RCC 7860 (cell line): ENCODE data around the gene TRIM59.

ENCODE experiments used
- DNase-seq: peaks from one replicate; pipeline ENCODE4 v3.0.0-alpha.2; 2015; ENCODE audit warnings: low spot score
- FAIRE-seq: peaks from 2 replicates; lab custom pipeline; 2012; peaks lifted over from hg19 to GRCh38; lab: Jason Lieb, UNC

The TRIM59 gene, protein sequence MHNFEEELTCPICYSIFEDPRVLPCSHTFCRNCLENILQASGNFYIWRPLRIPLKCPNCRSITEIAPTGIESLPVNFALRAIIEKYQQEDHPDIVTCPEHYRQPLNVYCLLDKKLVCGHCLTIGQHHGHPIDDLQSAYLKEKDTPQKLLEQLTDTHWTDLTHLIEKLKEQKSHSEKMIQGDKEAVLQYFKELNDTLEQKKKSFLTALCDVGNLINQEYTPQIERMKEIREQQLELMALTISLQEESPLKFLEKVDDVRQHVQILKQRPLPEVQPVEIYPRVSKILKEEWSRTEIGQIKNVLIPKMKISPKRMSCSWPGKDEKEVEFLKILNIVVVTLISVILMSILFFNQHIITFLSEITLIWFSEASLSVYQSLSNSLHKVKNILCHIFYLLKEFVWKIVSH

DNA sequence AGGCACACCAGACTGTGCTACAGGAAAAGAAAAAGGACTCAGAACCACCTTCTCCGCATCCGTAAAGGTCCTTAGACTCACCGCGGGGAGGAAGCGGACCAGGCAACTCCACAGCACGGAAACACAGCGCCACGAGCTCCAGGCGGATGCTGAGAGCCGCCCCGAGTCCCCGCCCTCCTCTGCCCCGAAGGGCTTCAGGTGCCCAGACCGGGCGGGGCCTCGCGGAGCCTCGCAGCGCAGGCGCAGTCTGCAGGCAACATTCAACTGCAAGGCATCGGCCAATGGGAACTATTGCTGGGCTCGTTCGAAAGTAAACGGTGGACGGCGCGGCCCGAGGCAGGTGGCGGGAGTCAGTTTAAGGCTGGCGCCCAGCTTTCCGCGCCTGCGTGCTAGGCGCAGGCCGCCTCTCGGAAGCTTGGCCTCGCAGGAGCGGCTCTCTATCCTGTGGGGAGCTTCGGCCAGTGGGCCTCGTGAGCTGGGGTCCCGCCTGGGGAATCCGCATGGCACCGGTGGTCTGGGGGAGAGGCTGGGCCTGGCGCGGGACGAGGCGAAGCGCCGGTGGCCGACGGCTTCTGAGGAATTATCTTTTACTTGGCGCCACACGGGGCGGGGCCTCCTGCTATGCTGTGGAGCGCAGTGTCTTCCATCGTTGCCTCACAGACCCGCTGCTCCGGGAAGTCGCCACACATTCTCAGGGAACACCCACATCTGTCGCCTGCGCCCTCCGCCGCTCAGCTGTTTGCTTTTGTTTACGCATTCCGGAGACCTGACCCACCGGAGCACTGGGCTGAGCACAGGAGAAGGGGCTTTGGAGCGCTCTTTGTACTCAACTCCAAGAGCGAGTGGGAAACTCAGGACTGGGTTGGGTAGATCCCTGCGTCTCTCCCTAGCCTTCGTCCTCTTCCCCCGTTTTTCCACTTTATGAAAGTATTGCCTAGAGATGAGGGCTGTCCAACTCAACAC lies at the start of gene TRIM59:
TSS of gene TRIM59 (minus strand) at position 151 of the 963 bp plus-strand sequence. CDS start 10,603 bp downstream, outside the sequence.
- peak; percentile 93 for DNase-seq
- FAIRE-seq, result peak; percentile 60

DNA sequence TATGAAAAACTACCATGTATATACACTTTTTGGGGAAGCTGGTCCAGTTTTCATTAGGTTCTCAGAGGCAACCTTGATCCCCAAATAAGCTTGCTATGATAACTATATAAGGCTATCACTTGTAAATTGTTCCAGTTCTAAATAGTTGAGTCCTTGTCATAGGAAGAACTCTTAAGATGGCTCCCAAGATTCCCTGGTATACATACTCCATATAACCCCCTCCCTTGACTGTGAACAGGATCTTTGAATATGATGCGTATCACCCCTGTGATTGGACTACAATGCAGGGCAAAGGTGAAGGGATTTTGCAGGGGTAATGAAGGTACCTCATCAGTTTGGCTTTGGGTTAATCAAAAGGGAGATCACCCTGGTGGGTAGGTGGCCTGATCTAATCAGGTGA lies 48.6 kb upstream of the TRIM59 start:
- FAIRE-seq (no peak), DNase-seq (no peak)

DNA sequence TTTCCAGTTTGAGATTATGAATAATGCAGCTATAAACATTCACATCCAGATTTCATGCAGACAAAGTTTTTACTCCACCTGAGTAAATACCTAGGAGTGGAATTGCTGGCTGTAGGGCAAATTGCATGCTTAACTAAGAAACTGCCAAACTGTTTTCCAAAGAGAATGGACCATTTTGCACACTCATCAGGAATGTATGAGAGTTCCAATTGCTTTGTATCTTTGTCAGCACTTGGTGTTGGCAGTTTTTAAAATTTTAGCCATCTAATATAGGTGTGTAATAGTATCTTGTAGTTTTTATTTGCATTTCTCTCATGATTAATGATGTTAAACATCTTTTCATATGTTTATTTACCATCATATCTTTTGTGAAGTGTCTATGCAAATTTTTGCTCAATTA lies 40.6 kb upstream of the TRIM59 start:
- no peak for FAIRE-seq
- DNase-seq, result no peak

DNA sequence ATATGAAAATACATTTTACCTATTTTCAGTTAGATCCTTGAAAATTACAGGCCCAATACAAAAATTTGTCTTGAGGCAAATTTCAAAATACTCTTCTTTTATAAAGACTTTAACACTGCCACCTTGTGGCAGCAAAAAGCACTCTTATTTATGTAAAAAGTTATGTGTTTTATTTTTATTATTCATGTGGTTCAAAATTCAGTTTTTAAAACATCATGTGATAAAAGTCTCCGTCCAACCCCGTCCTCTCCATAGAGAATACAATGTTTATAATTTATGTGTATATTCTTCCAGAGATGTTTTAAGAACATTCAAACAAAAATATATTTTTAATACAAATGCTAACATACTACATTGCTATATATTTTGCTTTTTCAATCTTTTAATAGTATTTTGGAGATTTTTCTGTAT lies 36.9 kb upstream of the TRIM59 start:
- peak; percentile 91 for FAIRE-seq
- peak; percentile 27 for DNase-seq

DNA sequence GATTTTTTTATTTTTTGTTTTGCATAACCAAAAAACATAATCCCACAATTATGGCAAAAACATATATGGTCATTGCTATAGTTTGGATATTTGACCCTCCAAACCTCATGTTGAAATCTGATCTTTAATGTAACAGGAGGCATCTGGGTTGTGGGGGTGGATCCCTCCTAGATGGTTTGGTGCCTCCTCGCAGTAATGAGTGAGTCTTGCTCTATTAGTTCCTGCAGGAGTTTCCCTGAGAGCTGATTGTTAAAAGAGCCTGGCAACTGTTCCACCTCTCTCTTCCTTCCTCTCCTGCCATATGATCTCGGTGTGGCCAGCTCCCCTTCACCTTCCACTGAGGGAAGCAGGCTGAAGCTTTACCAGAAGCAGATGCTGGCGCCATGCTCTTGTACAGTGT lies 33.2 kb upstream of the TRIM59 start:
- DNase-seq (no peak), FAIRE-seq (no peak)

DNA sequence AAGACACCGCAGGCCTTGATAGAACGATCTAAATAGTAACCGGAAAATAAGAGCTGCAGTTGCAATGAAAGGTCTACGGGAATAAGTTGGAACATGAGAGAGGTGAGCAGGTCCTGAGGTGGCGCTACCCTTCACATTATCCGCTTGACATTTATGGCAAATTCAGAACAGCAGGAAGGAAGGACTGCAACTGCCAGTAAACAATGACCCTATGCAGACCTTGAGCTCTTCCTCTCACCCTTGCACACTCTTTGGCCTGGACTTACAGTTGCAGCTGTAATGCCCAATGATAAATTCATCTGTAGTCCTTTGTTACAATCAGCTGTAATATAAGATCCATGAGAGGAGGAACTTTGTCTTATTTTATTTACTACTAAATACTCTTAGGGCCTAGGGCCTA lies 32.3 kb upstream of the TRIM59 start:
- FAIRE-seq, result no peak

DNA sequence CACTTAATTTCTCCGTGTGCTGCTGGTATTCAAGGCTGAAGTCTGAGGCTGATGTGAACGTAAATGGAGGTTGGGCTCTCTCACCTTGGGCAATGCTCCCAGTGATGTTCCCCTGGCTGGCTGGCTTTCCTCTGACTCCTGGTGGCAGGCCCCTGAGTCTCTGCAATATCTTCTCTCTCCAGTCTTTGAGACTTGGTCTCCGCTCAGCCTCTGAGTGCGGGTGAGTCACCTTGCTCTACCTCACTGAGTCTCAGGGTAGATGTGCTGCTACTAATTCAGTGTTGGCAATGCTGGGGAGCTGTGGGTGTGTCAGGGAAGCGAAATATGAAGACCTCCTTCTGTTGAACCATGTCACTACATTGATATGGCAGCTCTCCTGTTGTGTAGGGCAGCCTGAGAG lies 31.3 kb upstream of the TRIM59 start:
- no peak for FAIRE-seq
- DNase-seq, result peak; percentile 21

More for the DNA sequence above, 32.3 kb upstream of the TRIM59 start:
- no peak for DNase-seq

DNA sequence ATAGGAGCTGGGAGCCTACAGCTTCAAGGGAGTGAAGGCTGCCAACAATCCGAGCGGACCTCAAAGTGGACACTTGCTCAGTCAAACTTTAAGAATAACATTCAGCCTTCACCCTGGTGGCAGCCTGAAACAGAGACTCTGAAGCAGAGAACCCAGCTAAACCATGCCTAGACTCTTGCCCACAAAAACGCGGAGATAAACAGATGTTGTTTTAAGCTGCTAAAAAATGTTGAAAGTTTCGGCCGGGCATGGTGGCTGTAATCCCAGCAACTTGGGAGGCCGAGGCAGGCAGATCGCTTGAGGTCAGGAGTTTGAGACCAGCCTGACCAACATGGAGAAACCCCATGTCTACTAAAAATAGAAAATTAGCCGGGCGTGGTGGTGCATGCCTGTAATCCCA lies 29.8 kb upstream of the TRIM59 start:
- no peak for FAIRE-seq

DNA sequence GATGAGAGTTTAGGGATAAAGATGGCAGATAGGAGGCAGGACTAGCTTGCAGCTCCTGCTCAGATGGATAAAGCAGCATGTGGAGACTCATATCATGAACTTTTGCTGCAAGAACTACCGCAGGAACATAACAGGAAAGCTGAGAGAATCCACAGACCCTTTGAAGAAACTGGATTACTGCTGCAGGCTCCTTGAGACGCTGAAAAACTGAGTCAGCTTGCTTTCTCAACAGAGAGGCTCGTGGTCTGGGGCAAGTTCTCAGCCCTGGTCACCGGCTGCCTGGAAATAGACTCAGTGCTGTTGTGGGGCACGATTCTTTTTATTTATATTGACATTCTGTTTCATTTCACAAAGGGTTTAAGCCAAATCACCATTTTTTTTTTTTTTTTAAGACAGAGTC lies 28.8 kb upstream of the TRIM59 start:
- DNase-seq, result no peak
- FAIRE-seq, result no peak

More for the DNA sequence above, 29.8 kb upstream of the TRIM59 start:
- DNase-seq, result no peak

DNA sequence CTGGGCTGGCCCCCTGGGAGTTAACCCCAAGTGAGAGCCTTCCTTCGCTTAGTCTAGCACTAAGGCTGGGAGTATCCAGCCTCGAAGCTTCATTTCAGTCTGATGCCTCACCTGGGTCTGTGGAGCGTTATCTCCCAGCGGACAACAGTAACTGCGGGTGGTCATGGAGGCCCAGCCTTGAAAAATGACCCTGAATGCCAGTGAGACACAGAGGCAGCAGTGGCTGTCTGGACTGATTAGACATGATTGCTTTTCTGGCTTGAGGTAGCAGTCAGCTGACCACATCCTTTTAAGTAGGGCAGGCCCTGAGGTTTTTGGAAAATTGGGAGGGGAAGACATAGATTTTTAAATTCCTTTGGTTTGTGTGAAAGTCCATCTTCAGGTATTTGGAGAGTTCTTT lies 28.2 kb upstream of the TRIM59 start:
- FAIRE-seq (no peak), DNase-seq (no peak)

DNA sequence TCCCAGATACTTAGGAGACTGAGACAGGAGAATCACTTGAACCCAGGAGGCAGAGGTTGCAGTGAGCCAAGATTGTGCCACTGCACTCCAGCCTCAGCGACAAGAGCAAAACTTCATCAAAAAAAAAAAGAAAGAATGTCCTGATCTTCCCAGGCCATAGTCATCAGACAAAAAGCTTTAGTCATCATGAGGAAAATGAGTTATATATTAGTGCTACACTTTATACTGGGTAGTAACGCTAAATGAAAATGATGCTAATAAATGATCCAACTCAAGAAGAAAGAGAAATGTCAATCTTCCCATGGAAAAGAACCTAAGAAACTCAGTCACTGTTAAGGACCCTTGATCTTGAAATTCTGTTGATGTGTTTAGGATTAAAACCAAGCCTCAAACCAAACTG lies 26.3 kb upstream of the TRIM59 start:
- DNase-seq (no peak), FAIRE-seq (no peak)

DNA sequence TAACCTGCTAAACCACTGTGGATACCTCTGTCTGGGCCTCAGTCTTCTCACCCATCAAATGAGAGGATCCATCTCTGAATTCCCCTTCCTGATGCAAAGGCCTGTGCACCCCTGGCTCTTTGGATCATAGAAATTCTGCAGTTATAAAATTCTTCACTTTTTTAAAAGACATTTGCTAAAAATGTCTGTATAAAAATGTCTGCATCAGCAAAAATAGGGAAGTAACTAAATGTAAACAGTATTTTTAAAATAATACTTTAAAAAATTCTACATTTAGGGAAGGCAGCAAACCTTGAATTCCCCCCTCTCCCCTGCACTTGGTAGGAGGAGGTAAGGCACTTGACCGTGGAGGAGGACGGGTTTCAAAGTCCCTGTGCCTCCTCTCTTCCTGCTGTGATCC lies 25.6 kb upstream of the TRIM59 start:
- no peak for FAIRE-seq
- no peak for DNase-seq

DNA sequence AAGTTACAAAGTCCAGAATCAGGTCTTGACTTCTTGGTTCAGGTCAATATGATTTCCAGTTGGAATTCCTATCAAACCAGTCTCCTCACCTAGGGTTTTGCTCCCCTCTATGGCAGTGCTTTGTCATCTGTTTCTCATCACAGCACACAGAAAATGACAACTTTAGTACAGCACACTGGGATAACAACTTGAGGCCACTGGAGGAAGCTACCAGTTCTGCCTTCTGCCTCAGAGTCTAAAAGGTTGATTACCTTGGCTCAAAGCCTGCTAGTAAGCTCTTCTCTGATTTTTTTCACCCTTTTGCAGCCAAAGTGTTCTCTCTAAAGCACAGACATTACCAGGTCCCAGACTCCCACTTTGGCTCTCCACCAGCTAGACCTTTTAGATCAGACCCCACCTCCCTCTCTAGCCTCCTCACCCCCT lies 24.8 kb upstream of the TRIM59 start:
- DNase-seq (no peak), FAIRE-seq (no peak)

DNA sequence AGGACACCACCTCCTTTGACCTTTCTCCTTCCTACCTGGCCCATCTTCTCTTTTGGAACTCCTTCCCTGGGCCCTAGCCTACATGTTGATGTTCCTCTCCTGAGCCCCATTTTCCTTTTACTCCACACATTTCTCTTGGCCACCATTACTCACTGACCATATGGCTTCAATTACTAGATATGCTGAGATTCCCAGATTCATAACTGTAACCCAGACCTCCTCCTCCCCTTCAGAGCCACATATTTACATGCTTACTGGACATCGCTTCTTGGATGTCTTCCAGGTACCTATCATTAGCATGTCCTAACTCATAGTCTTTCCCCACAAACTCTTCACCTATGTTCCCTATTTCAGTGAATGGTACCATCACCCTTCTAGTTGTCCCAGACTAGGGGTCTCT lies 24.4 kb upstream of the TRIM59 start:
- FAIRE-seq, result no peak
- peak; percentile 22 for DNase-seq

DNA sequence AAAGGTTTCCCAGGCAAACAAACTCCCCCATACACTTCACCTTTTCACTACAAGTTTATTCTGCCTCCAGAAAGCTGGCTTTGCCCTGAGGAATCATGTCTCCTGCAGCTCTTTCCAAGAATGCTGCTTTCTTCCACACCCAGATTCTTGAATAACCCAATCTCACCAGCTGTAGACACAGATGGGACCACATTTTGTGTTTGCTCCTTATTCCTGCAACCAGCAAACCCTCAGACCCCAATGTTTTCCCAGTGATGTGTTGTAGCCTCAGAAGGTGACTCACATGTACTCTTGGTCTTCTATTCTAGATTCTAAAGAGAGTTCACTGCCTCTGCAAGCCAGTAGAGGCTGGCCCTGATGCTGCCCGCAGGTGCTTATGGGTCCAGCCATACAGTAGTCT lies 23.6 kb upstream of the TRIM59 start:
- FAIRE-seq (no peak), DNase-seq (no peak)

DNA sequence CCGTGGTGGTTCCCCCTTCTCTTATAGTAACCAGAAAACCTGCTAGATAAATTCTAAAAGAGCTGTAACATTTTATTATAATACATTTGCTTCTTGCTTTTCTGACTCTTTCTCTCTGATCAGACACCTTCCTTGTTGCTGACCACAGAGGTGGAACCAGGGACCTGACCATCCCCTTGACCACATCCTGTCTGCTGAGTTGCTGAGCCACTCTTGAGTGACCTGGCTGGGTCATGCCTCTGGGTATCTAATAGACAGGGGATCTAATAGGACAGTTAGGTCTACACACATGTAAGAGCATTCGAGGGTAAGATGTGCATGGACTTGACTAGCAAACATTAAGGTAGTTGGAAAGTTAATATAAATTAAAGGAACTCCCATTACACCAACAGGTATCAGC lies 22.8 kb upstream of the TRIM59 start:
- FAIRE-seq, result peak; percentile 77
- DNase-seq, result peak; percentile 64

DNA sequence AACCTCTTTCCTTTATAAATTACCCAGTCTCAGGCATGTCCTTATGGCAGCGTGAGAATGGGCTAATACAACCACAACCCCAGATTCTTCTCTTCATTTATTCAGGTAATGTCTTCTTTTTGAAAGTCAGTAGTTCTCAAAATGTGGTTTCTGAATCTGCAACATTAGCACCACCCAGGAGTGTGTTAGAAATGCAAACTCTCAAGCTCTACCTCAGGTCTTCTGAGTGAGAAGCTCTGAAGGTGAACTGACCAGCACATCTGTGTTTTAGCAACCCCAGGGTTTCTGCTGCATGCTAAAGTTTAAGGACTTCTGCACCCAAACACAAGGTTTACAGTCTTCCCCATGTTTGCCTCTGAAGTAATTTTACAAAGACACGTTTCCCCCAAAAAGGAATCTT lies 22.3 kb upstream of the TRIM59 start:
- DNase-seq, result no peak
- FAIRE-seq, result no peak

DNA sequence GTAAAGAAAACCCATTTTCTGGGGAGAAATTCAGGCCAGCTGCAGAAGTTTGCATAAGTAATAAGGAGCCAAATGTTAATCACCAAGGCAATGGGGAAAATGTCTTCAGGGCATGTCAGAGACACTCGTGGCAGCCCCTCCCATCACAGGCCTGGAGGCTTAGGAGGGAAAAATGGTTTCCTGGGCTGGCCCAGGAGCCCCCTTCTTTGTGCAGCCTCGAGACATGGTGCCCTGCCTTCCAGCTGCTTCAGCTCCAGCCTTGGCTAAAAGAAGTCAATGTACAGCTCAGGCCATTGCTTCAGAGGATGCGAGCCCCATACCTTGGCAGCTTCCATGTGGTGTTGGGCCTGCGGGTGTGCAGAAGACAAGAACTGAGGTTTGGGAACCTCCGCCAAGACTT lies 20.6 kb upstream of the TRIM59 start:
- DNase-seq, result no peak
- no peak for FAIRE-seq

DNA sequence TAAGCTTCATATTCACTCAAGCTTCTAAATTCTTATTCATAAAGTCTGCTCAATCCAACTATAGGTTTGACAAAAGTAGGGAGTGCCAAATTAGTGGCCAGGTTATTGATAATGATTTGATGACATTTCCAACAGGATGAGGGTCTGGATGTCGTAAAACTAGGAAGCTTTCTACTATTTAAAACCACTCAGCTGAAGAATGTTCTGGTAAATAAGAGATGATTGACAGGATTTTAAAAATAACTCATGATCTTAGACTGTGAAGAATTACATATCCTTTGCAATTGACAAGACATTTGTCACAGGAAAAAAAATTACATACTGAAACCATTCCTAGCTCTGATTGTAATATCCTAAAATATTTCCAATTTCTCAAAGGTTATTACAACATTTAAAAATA lies 15.4 kb upstream of the TRIM59 start:
- no peak for DNase-seq
- no peak for FAIRE-seq

DNA sequence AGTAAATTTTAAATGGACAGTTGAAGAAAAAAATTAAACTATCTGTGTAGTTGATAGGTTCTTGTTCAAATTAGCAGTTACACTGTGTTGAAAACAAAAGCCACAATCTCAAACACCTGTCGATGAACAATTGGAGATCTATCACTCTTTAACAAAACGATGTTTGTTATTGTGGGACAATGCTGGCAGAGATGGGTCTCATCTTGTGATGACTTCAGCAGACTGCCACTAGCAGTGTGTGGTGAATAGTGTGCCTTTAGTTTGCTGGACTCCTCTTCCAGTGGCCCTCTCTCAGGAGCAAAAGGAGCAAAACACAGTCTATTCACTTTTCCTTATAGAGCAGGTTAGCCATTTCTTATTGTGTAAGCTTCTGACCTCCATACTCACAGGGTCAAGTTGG lies 14.7 kb upstream of the TRIM59 start:
- FAIRE-seq, result no peak

DNA sequence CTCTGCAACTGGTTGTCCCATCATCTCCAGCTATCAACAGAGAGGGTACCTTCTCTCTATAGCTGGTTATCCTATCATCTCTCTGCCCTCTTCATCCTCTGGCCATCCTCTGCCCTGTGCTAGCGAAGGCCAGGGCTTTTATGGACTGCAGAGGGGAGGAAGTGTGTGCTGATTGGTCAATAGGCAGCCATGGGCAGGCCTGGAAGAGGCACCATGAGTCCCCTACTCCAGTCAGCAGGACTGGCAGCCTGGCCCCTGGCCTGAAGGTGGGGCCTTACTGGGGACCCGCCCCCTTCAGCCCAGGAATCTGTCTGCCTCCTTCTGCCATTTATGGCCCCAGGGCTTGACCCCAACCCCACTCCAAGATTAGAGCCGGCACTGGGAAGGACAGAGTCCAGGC lies 10.4 kb upstream of the TRIM59 start:
- DNase-seq (no peak), FAIRE-seq (no peak)

More for the DNA sequence above, 14.7 kb upstream of the TRIM59 start:
- DNase-seq, result no peak
